GM18951 (cell line): ENCODE results near the gene COL28A1.
"Not testable (repeated sequence)": the region's sequence is repeated elsewhere in the genome, so short reads cannot be mapped to it uniquely, and the experiment has no call there.

Experiments used
- POLR2A ChIP-seq: IDR thresholded peaks from 4 replicates; pipeline ENCODE4 v1.6.1; 2011; ENCODE audit warnings: mild to moderate bottlenecking; ENCODE audit not compliant: insufficient read length, insufficient read depth; ENCODE audit errors: extremely low read depth
- in situ Hi-C: fragments of 300-500 bp; cut with MboI; formaldehyde crosslinking; loops from one replicate; pipeline ENCODE4 v1.12.0; 2022; ENCODE audit warnings: low sequenced_read_pairs, mixed read lengths, inconsistent platforms; ENCODE audit not compliant: unreplicated experiment

The COL28A1 gene

DNA sequence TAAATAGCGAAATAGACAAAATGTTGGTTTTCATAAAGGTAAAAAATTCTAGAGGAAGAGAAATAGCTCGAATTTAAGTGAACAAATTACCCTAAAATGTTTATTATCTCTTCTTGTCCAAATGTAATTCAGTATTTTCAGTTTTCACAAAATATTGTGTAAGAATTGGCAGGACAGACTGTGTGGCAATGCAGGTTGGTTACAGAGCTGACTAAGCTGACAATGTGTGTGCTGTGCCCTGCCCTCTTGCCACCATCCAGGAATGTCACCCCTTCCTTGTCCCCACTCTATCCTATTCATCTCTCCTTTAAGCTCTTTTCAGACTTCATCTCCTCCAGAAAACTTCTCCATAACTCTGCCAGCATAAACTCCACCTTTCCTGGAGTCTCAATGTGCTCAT, 46.1 kb downstream of the COL28A1 start:
- in situ Hi-C loops, result no loop called here

DNA sequence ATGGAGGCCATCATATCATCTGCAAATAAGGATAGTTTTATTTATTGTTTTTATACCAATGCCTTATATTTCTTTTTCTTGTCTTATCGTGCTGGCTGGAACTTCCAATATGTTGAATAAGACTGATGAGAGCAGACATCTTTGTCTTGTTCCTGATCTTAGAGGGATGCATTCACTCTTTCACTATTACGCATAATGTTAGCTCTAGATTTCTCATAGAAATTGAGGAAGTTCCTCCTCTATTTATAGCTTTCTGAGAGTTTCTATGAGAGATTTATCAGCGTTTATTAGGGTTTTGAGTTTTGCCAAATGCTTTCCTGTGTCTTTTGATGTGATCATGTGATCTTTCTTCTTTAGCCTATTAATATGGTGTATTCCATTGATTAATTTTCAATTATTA, 49.3 kb downstream of the COL28A1 start:
- TF ChIP-seq POLR2A, result no peak
- in situ Hi-C loops, result no loop called here

More for the DNA sequence above, 46.1 kb downstream of the COL28A1 start:
- no peak for TF ChIP-seq POLR2A

DNA sequence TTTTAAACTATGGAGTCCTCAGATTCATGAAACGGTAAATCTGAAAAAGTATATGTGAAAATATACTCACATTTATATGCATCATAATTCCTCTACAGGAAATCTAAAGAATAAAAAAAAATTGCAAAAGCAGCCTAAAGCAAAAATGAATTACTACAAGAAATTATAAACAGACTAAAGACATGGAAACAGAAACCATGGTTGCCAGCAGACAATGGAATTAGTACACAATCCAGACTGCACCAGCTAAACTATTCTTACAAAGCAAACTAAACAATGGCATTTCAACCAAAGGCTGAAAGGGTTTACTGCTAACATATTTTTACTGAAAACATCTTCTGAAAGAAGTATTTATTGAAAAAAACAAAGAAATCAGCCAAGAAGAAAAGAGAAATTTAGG, 51.6 kb downstream of the COL28A1 start:
- in situ Hi-C loops, result no loop called here
- no peak for TF ChIP-seq POLR2A

DNA sequence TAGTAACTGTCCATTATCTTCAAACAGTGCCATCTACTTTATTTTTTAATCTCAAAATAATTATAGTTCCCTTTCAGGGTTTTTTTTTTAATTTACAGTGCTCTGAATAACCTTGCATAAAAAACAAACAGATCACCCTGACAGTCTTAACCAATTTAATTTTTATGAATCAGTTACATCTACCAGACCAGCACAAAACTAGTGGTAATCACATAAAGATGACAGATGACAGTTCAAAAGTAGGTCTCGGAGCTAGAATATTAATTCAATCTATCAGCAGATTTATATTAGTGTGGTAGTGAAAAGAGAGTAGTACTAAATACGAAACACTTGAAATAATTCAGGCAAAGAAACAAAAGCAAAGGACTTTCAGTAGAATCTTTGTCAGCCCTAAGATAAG, 53.9 kb downstream of the COL28A1 start:
- in situ Hi-C loops, result no loop called here
- TF ChIP-seq POLR2A, result no peak

GRCh38 chr7:7479275-7479805, 56.3 kb downstream of the COL28A1 start:
- in situ Hi-C loops, result no loop called here
- no peak for TF ChIP-seq POLR2A

- in situ Hi-C loops, result no loop called here
- no peak for TF ChIP-seq POLR2A
Measured at GRCh38 chr7:7478569-7478968, 57.1 kb downstream of the COL28A1 start.

- in situ Hi-C loops, result not testable (repeated sequence)
Measured at GRCh38 chr7:7477641-7478040, 58.0 kb downstream of the COL28A1 start.

- TF ChIP-seq POLR2A, result no peak
- in situ Hi-C loops, result no loop called here
Measured at GRCh38 chr7:7476381-7476780, 59.3 kb downstream of the COL28A1 start.

- in situ Hi-C loops, result no loop called here
- TF ChIP-seq POLR2A, result no peak
Measured at GRCh38 chr7:7475601-7476000, 60.1 kb downstream of the COL28A1 start.

DNA sequence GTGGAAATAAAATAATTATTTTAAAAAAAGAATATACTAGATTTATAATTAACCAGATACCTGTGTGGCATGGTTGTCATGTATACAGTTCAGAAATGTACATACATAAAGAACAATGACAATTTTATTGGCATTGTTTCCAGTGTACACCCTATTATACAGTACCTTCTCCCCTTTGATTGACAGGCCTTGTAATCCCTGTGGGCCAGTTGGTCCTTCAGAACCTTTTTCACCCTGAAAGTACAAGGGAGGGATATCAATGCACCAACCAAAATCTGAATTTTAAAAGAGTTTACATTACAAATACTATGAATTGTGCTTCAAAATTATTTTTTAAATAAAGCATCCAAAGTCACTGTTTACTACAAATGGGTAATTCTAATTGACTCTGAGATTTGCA, 61.2 kb downstream of the COL28A1 start:
- no peak for TF ChIP-seq POLR2A
- in situ Hi-C loops, result no loop called here

GRCh38 chr7:7464991-7465765, 70.5 kb downstream of the COL28A1 start:
- in situ Hi-C loops, result not testable (repeated sequence)

GRCh38 chr7:7454000-7454399, 81.7 kb downstream of the COL28A1 start:
- in situ Hi-C loops, result no loop called here
- TF ChIP-seq POLR2A, result no peak

DNA sequence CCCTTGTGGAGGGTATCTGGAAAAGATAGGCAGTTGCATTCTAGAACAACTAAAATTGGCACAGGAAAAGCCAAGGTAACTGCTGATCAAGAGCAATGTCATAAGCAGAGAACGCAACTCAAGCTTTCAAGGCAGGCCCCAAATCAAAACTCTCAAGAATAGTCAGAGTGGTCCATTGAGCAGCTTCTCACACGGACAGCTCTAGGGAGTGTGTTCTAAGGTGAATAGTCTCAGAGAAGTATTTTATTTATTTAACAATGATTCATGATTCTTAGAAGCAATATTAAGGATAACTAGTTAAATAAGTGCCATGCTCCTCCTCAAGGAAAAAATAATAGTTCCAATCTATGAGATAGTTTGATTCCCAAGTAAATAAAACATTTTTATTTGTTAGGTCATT, 83.0 kb downstream of the COL28A1 start:
- no peak for TF ChIP-seq POLR2A
- in situ Hi-C loops, result no loop called here

- in situ Hi-C loops, result no loop called here
- no peak for TF ChIP-seq POLR2A
Measured at GRCh38 chr7:7452119-7452518, 83.6 kb downstream of the COL28A1 start.

GRCh38 chr7:7449055-7449454, 86.6 kb downstream of the COL28A1 start:
- in situ Hi-C loops, result no loop called here
- TF ChIP-seq POLR2A, result no peak
